B cell (primary cell): ENCODE measurements around the gene CAMTA2.

Experiments used
- EZH2 ChIP-seq: IDR thresholded peaks from 2 replicates; pipeline ENCODE4 v1.6.1; 2012; ENCODE audit warnings: borderline replicate concordance, low read depth, mild to moderate bottlenecking, moderate library complexity, low read length; ENCODE audit not compliant: insufficient read depth, poor library complexity, severe bottlenecking
- TF ChIP-seq, protein P1 (sequence below): fragments of 200-600 bp; IDR thresholded peaks from one replicate; pipeline ENCODE4 v1.8.0; 2022; ENCODE audit warnings: antibody characterized with exemption, mild to moderate bottlenecking

DNA sequence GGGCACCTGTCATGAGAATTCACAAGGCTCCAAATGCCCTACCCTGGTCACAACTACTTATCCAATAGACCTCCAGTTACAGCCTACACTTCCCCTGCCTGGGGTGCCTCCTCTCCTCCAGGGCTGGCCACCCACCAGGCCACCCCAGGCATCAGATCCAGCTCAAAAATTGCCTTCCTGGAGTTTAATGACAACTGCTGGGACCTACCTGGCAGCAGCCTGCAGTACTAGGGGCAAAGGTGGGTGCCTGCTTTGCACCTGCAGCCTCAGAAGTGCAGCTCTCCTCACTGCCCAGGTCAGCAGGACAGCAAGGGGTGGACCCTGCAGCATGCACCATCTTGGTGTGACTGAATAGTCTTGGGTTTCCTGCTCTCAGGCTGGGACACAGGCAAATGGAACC, 51.8 kb downstream of the CAMTA2 start:
- TF ChIP-seq, protein P1, sequence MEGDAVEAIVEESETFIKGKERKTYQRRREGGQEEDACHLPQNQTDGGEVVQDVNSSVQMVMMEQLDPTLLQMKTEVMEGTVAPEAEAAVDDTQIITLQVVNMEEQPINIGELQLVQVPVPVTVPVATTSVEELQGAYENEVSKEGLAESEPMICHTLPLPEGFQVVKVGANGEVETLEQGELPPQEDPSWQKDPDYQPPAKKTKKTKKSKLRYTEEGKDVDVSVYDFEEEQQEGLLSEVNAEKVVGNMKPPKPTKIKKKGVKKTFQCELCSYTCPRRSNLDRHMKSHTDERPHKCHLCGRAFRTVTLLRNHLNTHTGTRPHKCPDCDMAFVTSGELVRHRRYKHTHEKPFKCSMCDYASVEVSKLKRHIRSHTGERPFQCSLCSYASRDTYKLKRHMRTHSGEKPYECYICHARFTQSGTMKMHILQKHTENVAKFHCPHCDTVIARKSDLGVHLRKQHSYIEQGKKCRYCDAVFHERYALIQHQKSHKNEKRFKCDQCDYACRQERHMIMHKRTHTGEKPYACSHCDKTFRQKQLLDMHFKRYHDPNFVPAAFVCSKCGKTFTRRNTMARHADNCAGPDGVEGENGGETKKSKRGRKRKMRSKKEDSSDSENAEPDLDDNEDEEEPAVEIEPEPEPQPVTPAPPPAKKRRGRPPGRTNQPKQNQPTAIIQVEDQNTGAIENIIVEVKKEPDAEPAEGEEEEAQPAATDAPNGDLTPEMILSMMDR, result no peak
- TF ChIP-seq EZH2, result no peak
